Heart right ventricle (tissue), 16 donors: Measurements from ENCODE around the gene VENTX. TPM values are rescaled to one million over a fixed set of nuclear protein-coding genes. Genes with fewer than 3 reads are reported as not detected.

Experiments used
- ATAC-seq, 8 donors: fragments of 200-7000 bp; cut with Tn5 transposase; one replicate each; pipeline ENCODE4 v1.9.1; 2020; ENCODE audit warnings: mild to moderate bottlenecking in 8 of 8, moderate library complexity in 8 of 8, moderate number of reproducible peaks in 1 of 8
- DNase-seq, 2 donors: peaks; one replicate each; pipeline ENCODE4 v3.0.0-alpha.2; 2020
- H3K27ac ChIP-seq, 10 donors: fragments of 200-600 bp; sonication (generic) in 2 of 10; one replicate each; pipeline versions ENCODE4 v1.5.0 to v1.8.0; 2020 to 2022; ENCODE audit warnings: mild to moderate bottlenecking in 3 of 10
- H3K27me3 ChIP-seq, 7 donors: fragments of 200-600 bp; one replicate each; pipeline ENCODE4 v1.8.0; 2021 to 2022; ENCODE audit warnings: mild to moderate bottlenecking in 2 of 7
- H3K36me3 ChIP-seq, 9 donors: fragments of 200-600 bp; sonication (generic) in 1 of 9; one replicate each; pipeline versions ENCODE4 v1.5.0 to v1.8.0; 2020 to 2022; ENCODE audit warnings: mild to moderate bottlenecking in 2 of 9
- H3K4me1 ChIP-seq, 9 donors: fragments of 200-600 bp; sonication (generic) in 1 of 9; one replicate each; pipeline versions ENCODE4 v1.5.0 to v1.8.0; 2020 to 2022; ENCODE audit warnings: mild to moderate bottlenecking in 4 of 9
- H3K4me3 ChIP-seq, 10 donors: fragments of 200-600 bp; sonication (generic) in 2 of 10; one replicate each; pipeline versions ENCODE4 v1.5.0 to v1.8.0; 2020 to 2022; ENCODE audit warnings: mild to moderate bottlenecking in 7 of 10, moderate library complexity in 2 of 10
- H3K9me3 ChIP-seq, 11 donors: fragments of 200-600 bp in 10 of 11; sonication (generic) in 2 of 11; one replicate each; pipeline versions ENCODE4 v1.5.0 to v1.8.0; 2013 to 2022; ENCODE audit warnings: mild to moderate bottlenecking in 2 of 11, control low read depth in 1 of 11, moderate library complexity in 1 of 11
- WGBS, 2 donors: extraction: QIAGEN DNeasy Blood & Tissue Kit; methylation state at CpG; one replicate each; pipeline ENCODE4 v1.1.7; 2013; ENCODE audit warnings: inconsistent platforms in 1 of 2; 5-methylcytosine and 5-hydroxymethylcytosine counted together
- intact Hi-C, 10 donors: fragments of 100-400 bp; cut with DNase I; formaldehyde crosslinking; loops; one replicate each; pipeline versions ENCODE4 v1.11.1 to v1.14.2; 2022
- polyA plus RNA-seq, 2 donors: library from polyadenylated mRNA; stranded (reverse); fragments of 200-250 nt; gene quantifications; one replicate each; pipeline ENCODE4 v1.2.3, GENCODE V29; 2013
- total RNA-seq, 10 donors: library from RNA; stranded (reverse); fragmentation: NEBNext Ultra II Directional in 3 of 10; extraction: Animal tissue kit (Norgen Biotek cat#: 25700) in 3 of 10; gene quantifications; one replicate each; pipeline versions ENCODE4 v1.2.1 to v1.2.4, GENCODE V29; 2021 to 2023
- TF ChIP-seq, protein P1 (sequence below), 9 donors: fragments of 200-600 bp; sonication (generic) in 2 of 9; IDR thresholded peaks; one replicate each; pipeline versions ENCODE4 v1.5.0 to v1.8.0; 2021 to 2022; ENCODE audit warnings: antibody characterized with exemption in 9 of 9, mild to moderate bottlenecking in 5 of 9, moderate library complexity in 1 of 9
- donor health status: Arrhythmogenic right ventricular cardiomyopathy.
- donor health status: ischemic (EF 13 %, LVEDD 7.1; RV severe dilation, severe dysfunction).
- donor health status: healthy with polysubstance abuse.
- donor health status: DM: no; HTN: yes; CAD: no.
- donor health status: DM: no; HTN: no; CAD: no.
- donor health status: ischemic (EF 25% LVEDD 6.9; RV normal size, moderate dysfunction).
- donor health status: ischemic (EF 25% LVEDD 5.7; RV mildly dilated, moderate dysfunction).
- donor health status: healthy.
- donor health status: DM: yes; HTN: yes; CAD: no.
- donor health status: Ischemic cardiomyopathy.
- donor health status: ischemic (EF 35%, LVEDD 5.7; RV mildly dilated, moderate dysfunction).
- donor health status: nonischemic (EF 11% LVEDD 7.7; RV severe dilation, severe dysfunction).
- donor health status: DM: yes; HTN: yes; CAD: no.
- donor health status: PGD.
- donor health status: ischemic (EF 29% LVEDD 5.4; RV normal size, mild dysfunction).
- donor health status: nonischemic (EF 23%, LVEDD 6.1; RV moderate dilation, normal function).

Gene VENTX
- total and polyA plus RNA-seq, 12 donors: 0.19 to 1.5 (median 0.64) TPM; not detected in 1

DNA sequence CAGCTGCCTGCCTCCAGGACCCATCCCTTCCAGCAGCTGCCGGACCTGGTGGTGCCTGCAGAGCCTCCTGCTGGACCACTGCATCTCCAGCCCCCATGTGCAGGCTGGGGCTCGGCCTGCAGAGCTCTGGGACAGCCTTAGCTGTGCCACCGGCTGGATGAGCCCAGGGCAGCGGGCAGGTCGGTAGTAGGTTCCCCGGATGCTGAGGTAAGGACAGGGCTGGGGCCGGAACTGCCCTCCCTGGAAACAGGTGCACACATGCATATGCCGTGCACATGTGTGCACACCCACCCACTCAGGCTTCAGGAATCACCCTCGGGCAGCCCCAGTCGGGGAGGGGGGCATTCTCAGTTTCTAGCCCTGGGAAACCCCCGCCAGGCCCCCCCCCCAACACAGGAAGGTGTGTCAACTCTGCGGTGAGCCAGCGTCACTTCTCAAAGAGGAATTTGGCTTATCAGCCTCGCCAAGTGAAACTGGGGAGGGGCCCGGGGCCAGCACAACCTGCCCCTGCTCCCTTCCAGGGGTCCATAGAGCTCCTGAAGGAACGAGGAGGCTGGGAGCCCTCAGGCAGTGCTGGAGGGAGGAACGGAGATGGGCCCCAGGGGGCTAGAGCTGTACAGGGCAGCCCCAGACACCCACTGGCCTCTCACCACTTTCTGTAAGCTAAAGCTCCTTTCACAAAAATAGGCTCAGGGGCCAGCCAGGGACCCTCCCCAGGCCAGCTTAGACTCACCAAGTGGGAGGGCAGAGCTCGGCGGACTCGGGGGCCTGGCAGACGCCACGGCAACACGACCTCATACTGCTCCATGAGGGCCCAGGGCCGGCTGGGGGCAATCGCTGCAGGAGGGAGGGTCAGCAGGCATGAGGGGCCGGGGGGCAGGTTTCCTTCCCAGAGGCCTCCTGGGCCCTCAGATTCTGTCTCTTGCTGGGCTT, 37.4 kb downstream of the VENTX start:
- DNase-seq (no peak), ATAC-seq (no peak)
- Histone ChIP-seq H3K4me3 (peak overlapping the region in 3 of 10 donors; percentile 27 to 54 (median 31)), H3K27ac (peak overlapping the region in 2 of 10 donors; percentile 66 to 94), H3K4me1 (peaks cover 0 to 56% (median 13%) of the 10 kb centered on the region in 9 donors), H3K27me3 (peaks cover 0 to 33% (median 27%) of the 10 kb centered on the region in 7 donors), H3K9me3 (no peaks in the 10 kb centered on the region), H3K36me3 (peaks cover 0 to 50% (median 8%) of the 10 kb centered on the region in 9 donors)
- TF ChIP-seq, protein P1, sequence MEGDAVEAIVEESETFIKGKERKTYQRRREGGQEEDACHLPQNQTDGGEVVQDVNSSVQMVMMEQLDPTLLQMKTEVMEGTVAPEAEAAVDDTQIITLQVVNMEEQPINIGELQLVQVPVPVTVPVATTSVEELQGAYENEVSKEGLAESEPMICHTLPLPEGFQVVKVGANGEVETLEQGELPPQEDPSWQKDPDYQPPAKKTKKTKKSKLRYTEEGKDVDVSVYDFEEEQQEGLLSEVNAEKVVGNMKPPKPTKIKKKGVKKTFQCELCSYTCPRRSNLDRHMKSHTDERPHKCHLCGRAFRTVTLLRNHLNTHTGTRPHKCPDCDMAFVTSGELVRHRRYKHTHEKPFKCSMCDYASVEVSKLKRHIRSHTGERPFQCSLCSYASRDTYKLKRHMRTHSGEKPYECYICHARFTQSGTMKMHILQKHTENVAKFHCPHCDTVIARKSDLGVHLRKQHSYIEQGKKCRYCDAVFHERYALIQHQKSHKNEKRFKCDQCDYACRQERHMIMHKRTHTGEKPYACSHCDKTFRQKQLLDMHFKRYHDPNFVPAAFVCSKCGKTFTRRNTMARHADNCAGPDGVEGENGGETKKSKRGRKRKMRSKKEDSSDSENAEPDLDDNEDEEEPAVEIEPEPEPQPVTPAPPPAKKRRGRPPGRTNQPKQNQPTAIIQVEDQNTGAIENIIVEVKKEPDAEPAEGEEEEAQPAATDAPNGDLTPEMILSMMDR (IDR thresholded peaks at IDR 0.05): no peak
- 38 to 41% methylated on average over 26 of the region's 26 CpGs for WGBS, 2 donors
- intact Hi-C loops: no loop called here

DNA sequence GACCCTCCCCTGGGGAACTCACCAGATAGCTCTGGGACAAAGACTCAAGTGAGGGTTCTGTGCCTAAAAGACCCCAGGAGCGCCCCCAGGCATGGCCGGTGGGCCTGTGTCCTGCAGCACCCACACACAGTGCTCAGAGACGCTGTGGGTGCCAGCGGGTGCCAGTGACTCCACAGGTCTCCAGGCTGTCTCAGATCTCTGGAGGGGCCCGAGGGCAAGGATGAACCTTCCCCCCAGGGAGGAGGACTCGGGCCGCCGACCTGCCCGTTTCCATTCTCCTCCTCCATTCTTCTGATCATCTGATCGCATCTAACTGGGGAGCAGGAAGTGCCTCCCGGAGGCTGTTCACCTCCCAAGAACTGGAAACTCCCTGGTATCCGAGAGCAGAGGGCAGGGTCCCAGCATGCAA, 38.0 kb downstream of the VENTX start:
- Histone ChIP-seq H3K4me1 (peaks cover 0 to 62% (median 13%) of the 10 kb centered on the region in 9 donors), H3K27ac (peak overlapping the region in 2 of 10 donors; percentile 66 to 94), H3K4me3 (peak overlapping the region in 4 of 10 donors; percentile 20 to 54 (median 29)), H3K9me3 (no peaks in the 10 kb centered on the region), H3K27me3 (peaks cover 0 to 33% (median 27%) of the 10 kb centered on the region in 7 donors), H3K36me3 (peaks cover 0 to 50% (median 8%) of the 10 kb centered on the region in 9 donors)
- 37 to 43% methylated on average over 12 of the region's 12 CpGs for WGBS, 2 donors
- ATAC-seq: no peak
- no peak for DNase-seq
- intact Hi-C loops: no loop called here
- TF ChIP-seq, protein P1 (IDR thresholded peaks at IDR 0.05): no peak

DNA sequence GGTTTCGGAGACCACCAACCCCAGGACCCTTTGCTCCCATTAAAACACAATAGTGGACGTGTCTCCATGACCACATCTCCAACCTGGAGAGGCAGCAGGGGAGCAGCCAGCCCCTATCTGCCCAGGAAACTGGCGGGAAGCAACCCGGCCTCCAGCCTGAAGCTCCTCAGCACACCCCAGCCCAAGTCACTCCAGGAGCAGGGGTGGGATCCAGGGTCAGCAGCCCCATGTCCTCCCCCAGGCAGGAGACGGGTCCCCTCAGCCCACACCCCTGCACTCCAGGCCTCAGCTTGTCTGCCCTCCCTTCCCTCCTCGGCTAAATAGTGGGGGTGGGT, 38.4 kb downstream of the VENTX start:
- intact Hi-C loops: no loop called here
- TF ChIP-seq, protein P1 (IDR thresholded peaks at IDR 0.05): no peak
- Histone ChIP-seq H3K9me3 (no peaks in the 10 kb centered on the region), H3K36me3 (peaks cover 0 to 47% (median 8%) of the 10 kb centered on the region in 9 donors), H3K4me3 (peak overlapping the region in 6 of 10 donors; percentile 15 to 54 (median 27)), H3K4me1 (peaks cover 0 to 62% (median 13%) of the 10 kb centered on the region in 9 donors), H3K27ac (peak overlapping the region in 2 of 10 donors; percentile 66 to 94), H3K27me3 (peaks cover 0 to 33% (median 27%) of the 10 kb centered on the region in 7 donors)
- DNase-seq (no peak), ATAC-seq (no peak)
- WGBS, 2 donors: 33 to 34% methylated on average over 6 of the region's 6 CpGs

DNA sequence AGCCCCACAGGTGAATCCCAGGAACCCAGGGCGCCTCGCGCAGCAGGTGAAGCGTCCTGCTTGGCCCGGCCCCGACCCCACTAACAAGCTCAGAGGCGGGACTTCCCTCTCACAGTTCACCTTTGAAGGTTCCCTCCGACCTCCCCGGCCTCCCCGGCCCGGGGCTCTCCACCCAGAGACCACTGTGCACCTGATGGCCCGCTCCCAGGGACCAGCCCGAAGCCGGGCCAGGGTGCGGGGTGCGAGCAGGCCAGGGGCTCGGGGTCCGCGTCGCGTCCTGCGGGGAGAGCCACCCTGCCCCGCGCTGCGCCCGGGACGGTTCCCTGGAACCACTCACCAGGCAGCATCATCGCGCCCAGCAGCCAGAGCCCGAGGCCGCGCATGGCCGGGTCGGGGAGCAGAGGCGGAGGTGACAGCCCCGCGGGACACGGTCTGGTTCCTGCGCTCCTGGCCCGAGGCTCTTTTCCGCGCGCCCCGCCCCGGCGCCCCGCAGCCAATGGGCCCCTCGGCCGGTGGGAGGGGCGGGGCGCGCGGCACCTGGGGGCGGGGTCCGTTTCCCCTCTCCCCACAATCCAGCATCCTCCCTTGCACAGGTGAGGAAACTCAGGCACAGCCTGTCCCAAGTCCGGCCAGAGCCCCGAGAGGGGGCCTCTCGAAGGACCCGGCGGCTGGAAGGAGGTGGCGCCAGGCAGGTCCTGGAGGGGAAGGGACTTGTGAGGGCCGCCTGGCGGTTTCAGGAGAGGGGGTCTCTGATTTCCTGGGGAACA, 39.0 kb downstream of the VENTX start, which contains the start of gene ADAM8:
TSS of gene ADAM8 (minus strand) at position 434 of the 767 bp plus-strand sequence. CDS start at position 383, 51 bp downstream.
- intact Hi-C loops: no loop called here
- WGBS, 2 donors: 8% methylated on average over 61 to 63 of the region's 63 CpGs
- Histone ChIP-seq H3K9me3 (no peaks in the 10 kb centered on the region), H3K4me3 (peak within 1 kb of the TSS in 6 of 10 donors; percentile 15 to 54 (median 27)), H3K4me1 (peaks cover 0 to 62% (median 13%) of the 10 kb centered on the region in 9 donors), H3K27me3 (peaks cover 0 to 33% (median 27%) of the 10 kb centered on the region in 7 donors), H3K27ac (peak within 1 kb of the TSS in 2 of 10 donors; percentile 66 to 94), H3K36me3 (peaks cover 0 to 47% (median 13%) of the 10 kb centered on the region in 9 donors)
- TF ChIP-seq, protein P1 (IDR thresholded peaks at IDR 0.05): no peak
- peak in 3 of 8 donors; percentile 8 to 32 (median 11) for ATAC-seq
- DNase-seq: peak in 1 of 2 donors; percentile 48
